Stomach (tissue), 19 donors: ENCODE data around the gene ANKRD62. TPM values are rescaled to one million over a fixed set of nuclear protein-coding genes. Genes with fewer than 3 reads are reported as not detected.

Experiments
- DNase-seq, 2 donors: peaks; one replicate each; pipeline versions ENCODE4 v3.0.0 to v3.0.0-alpha.2; 2013 to 2019
- H3K27ac ChIP-seq, 5 donors: fragments of 200-600 bp in 4 of 5; sonication (generic) in 4 of 5; one replicate each; pipeline ENCODE4 v1.5.1; 2013 to 2019; ENCODE audit warnings: mild to moderate bottlenecking in 1 of 5, moderate library complexity in 1 of 5
- H3K27me3 ChIP-seq, 3 donors: fragments of 200-600 bp; sonication (generic); one replicate each; pipeline ENCODE4 v1.5.1; 2017 to 2019; ENCODE audit warnings: mixed run types in 1 of 3
- H3K36me3 ChIP-seq, 4 donors: fragments of 200-600 bp; sonication (generic); 1 replicate in 3 of 4; 2 replicates in 1 of 4; pipeline ENCODE4 v1.5.1; 2016 to 2019
- H3K4me1 ChIP-seq, 4 donors: fragments of 200-600 bp; sonication (generic); one replicate each; pipeline ENCODE4 v1.5.1; 2016 to 2019
- H3K4me3 ChIP-seq, 4 donors: fragments of 200-600 bp; sonication (generic) in 3 of 4; one replicate each; pipeline ENCODE4 v1.5.1; 2016 to 2019; ENCODE audit warnings: mild to moderate bottlenecking in 1 of 4
- H3K9me3 ChIP-seq, 4 donors: fragments of 200-600 bp; sonication (generic); one replicate each; pipeline ENCODE4 v1.5.1; 2016 to 2019
- EP300 ChIP-seq: sonication (generic); formaldehyde crosslinking; IDR thresholded peaks from one replicate; pipeline ENCODE4 v1.6.1; 2017; ENCODE audit warnings: antibody characterized with exemption
- POLR2A ChIP-seq, 4 donors: fragments of 450-650 bp; IDR thresholded peaks; one replicate each; pipeline ENCODE4 v1.6.1; 2016; ENCODE audit warnings: antibody characterized with exemption in 4 of 4, control low read depth in 2 of 4, mild to moderate bottlenecking in 1 of 4, moderate library complexity in 1 of 4
- POLR2AphosphoS5 ChIP-seq, 3 donors: sonication (generic); formaldehyde crosslinking; IDR thresholded peaks; one replicate each; pipeline ENCODE4 v1.6.1; 2016; ENCODE audit warnings: antibody characterized with exemption in 3 of 3
- WGBS, 5 donors: extraction: QIAGEN DNeasy Blood & Tissue Kit in 3 of 5; methylation state at CpG; one replicate each; pipeline versions ENCODE4 v1.1.5 to v1.1.7; 2013 to 2018; 5-methylcytosine and 5-hydroxymethylcytosine counted together
- intact Hi-C: fragments of 100-400 bp; cut with DNase I; formaldehyde crosslinking; loops from one replicate; pipeline ENCODE4 v1.15.1; 2023; ENCODE audit warnings: low total_unique reads
- long read RNA-seq, 10 donors: transcript quantifications; one replicate each; lab custom pipeline, GENCODE V29; 2026
- polyA plus RNA-seq, 3 donors: library from polyadenylated mRNA; stranded (reverse); fragments of 200-250 nt; gene quantifications; one replicate each; pipeline ENCODE4 v1.2.3, GENCODE V29; 2013
- total RNA-seq, 5 donors: library from RNA; depleted of rRNA; stranded (reverse); fragments of >200 nt; gene quantifications; one replicate each; pipeline versions ENCODE4 v1.1.0 to v1.2.3, GENCODE V29; 2014 to 2016
- TF ChIP-seq, protein P1 (sequence below), 7 experiments: fragments of 450-650 bp in 4 of 7; fragments of 200-600 bp in 3 of 7; sonication (generic) in 3 of 7; IDR thresholded peaks; one replicate each; pipeline ENCODE4 v1.5.1; 2016 to 2019; ENCODE audit warnings: antibody characterized with exemption in 7 of 7, control low read depth in 2 of 7, mild to moderate bottlenecking in 1 of 7
- donor health status: healthy with polysubstance abuse.
- donor health status: Bipolar disorder and iron deficiency.
- donor health status: healthy.

ANKRD62 gene
- total RNA-seq (1 to 10 TPM in 1 of 5 donors, not detected in 4; 1.2 TPM), polyA plus RNA-seq (not detected)
- long read RNA-seq, donor 1 = 0 reads
- long read RNA-seq, donor 2 = 0 reads
- long read RNA-seq, donor 3 = 0 reads
- long read RNA-seq, donor 4 = 0 reads
- long read RNA-seq, donor 5 = 0 reads
- long read RNA-seq, donor 6 = 0 reads
- long read RNA-seq, donor 7 = 0 reads
- long read RNA-seq, donor 8 = 0 reads
- long read RNA-seq, donor 9 = 0 reads
- long read RNA-seq, donor 10 = 0 reads

DNA sequence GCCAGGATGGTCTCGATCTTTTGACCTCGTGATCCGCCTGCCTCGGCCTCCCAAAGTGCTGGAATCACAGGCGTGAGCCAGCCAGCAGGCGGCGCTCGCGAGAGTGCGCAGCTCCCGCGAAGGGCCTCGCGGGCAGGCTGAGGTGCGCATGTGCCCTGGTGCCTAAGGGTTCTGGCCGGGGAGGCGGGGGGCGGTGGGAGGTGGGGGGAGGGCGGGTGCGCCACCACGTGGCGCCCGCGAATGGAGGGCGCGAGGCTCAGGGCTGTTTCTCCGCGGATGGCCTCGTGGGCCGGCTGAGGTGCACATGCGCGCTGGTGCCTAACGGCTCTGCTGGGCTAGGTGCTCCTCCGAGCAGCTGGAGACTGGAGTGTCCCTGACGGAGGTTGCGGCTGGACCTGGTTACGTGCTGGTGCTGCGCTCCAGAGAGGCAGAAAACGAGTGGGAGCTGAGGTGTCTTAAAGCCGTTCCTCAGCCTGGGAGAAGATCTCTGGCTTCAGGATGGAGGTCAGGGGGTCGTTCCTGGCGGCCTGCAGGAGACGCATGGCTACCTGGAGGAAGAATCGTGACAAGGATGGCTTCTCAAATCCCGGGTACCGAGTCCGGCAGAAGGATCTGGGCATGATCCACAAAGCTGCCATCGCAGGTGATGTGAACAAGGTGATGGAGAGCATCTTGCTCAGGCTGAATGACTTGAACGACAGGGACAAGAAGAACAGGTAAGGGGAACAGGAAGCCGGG is at the start of gene ANKRD62:
Gene ANKRD62, plus strand, starts transcription at position 324 of the 738 bp plus-strand sequence. Its CDS starts 175 bp downstream, at position 499.
- no peaks in the 10 kb centered on the region for H3K36me3 ChIP-seq
- intact Hi-C loops = no loop called here
- TF ChIP-seq POLR2A (IDR thresholded peaks at IDR 0.05) = no peak
- no peak for TF ChIP-seq POLR2AphosphoS5 (IDR thresholded peaks at IDR 0.05)
- TF ChIP-seq, protein P1, sequence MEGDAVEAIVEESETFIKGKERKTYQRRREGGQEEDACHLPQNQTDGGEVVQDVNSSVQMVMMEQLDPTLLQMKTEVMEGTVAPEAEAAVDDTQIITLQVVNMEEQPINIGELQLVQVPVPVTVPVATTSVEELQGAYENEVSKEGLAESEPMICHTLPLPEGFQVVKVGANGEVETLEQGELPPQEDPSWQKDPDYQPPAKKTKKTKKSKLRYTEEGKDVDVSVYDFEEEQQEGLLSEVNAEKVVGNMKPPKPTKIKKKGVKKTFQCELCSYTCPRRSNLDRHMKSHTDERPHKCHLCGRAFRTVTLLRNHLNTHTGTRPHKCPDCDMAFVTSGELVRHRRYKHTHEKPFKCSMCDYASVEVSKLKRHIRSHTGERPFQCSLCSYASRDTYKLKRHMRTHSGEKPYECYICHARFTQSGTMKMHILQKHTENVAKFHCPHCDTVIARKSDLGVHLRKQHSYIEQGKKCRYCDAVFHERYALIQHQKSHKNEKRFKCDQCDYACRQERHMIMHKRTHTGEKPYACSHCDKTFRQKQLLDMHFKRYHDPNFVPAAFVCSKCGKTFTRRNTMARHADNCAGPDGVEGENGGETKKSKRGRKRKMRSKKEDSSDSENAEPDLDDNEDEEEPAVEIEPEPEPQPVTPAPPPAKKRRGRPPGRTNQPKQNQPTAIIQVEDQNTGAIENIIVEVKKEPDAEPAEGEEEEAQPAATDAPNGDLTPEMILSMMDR (IDR thresholded peaks at IDR 0.05) = no peak
- TF ChIP-seq EP300 = no peak
- H3K9me3 ChIP-seq = peaks cover 0 to 4% (median 0%) of the 10 kb centered on the region in 4 donors
- H3K4me3 ChIP-seq = no peak within 1 kb of the TSS
- no peaks in the 10 kb centered on the region for H3K4me1 ChIP-seq
- 92 to 96% (median 95%) methylated on average over 41 to 50 of the region's 50 CpGs for WGBS, 5 donors
- no peak within 1 kb of the TSS for H3K27ac ChIP-seq
- peak in 1 of 2 donors; percentile 1 for DNase-seq
- peaks cover 0 to 3% (median 0%) of the 10 kb centered on the region in 3 donors for H3K27me3 ChIP-seq

DNA sequence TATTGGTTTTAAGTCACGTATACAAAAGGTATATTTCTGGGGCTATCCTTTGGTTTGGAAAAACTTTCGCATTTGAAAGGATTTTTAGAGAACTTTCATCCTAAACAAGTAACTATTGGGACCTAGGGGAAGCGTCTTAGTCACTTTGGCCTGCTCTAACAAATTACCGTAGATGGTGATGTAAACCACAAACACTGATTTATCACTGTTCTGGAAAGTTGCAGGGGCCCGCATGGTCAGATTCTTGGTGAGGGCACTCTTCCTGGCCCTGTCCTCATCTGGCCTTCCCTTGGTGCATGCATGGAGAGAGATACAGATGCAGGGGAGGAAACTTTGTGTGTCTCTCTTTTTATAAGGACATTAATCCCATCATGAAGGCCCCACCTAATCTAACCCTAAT is 49.1 kb upstream of the ANKRD62 start:
- H3K9me3 ChIP-seq = no peaks in the 10 kb centered on the region
- TF ChIP-seq POLR2AphosphoS5 (IDR thresholded peaks at IDR 0.05) (no peak), POLR2A (IDR thresholded peaks at IDR 0.05) (no peak), EP300 (no peak)
- TF ChIP-seq, protein P1 (IDR thresholded peaks at IDR 0.05) = no peak
- H3K27me3 ChIP-seq = no peaks in the 10 kb centered on the region
- WGBS, 5 donors = 71 to 87% (median 76%) methylated on average over 5 of the region's 5 CpGs
- no peaks in the 10 kb centered on the region for H3K36me3 ChIP-seq
- intact Hi-C loops = loop anchor here (5.0 kb wide), 1 partner anchor 307 kb away; no protein-coding TSS in a partner anchor
- no peaks in the 10 kb centered on the region for H3K4me1 ChIP-seq
- H3K4me3 ChIP-seq = no peak overlapping the region
- no peak for DNase-seq
- no peak overlapping the region for H3K27ac ChIP-seq

DNA sequence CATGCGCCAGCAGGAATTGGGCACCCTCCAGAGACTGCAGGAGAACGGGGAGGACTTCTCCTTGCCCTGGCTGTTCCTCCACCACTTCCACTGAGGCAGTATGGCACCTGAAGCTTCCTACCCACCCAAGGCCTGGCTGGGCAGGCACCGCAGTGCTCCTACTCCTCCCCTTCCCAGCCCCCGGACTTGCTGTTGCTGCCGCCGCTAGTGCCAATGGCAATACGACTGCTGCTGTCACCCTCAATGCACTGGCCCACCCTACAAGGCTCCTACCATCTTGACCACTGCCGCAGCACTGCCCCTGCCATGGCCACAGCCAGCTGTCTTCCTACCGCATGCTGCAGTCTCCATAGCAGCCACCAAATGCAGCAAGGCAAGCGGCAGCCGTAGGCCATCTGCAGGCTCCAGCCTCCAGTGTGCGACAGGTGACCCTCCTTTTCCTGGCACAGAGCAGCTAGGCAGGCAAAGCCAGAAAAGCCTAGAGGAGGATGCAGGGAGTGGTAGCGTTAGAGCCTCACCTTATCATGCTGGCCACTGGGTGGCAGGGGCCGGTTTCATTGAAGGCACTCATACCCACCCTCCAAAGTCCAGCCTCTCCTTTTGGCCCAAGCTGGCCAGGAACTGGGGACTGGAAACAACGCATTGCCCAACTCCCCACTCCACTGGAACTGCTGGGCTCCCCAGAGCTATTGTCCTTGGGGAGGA is 47.4 kb upstream of the ANKRD62 start:
- H3K27ac ChIP-seq = no peak overlapping the region
- DNase-seq = no peak
- no peaks in the 10 kb centered on the region for H3K36me3 ChIP-seq
- H3K4me3 ChIP-seq = no peak overlapping the region
- TF ChIP-seq, protein P1 (IDR thresholded peaks at IDR 0.05) = no peak
- no peak for TF ChIP-seq POLR2A (IDR thresholded peaks at IDR 0.05)
- no peak for TF ChIP-seq POLR2AphosphoS5 (IDR thresholded peaks at IDR 0.05)
- no peak for TF ChIP-seq EP300
- WGBS, 5 donors = 63 to 92% (median 83%) methylated on average over 7 to 15 of the region's 15 CpGs
- intact Hi-C loops = no loop called here
- no peaks in the 10 kb centered on the region for H3K4me1 ChIP-seq
- no peaks in the 10 kb centered on the region for H3K27me3 ChIP-seq
- no peaks in the 10 kb centered on the region for H3K9me3 ChIP-seq

DNA sequence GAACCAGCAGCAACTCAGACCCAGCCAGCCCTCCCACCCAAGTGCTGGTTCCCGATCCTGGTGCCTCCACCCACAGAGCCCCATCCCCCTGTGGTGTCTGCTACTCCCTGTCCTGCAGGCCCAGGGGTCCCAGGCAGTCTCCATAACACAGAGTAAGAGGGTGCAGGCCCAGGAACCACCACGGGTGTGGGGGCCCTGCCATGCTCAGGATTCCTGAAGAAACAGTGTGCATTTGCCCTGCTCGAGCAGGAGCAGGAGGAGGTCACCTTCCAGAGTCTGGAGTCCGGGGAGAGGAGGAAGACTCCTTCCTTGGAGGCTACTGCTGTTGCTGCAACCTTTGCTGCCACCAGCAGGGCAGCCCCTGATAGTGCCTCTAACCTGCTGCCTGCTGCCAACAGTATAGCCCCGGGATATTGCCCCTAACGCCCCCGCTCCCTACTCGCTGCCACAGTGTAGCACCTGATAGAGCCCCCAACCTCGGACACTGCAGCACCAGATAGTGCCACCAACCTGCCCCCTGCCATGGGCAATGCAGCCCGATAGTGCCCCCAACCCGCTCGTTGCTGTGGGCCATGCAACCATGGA is 46.8 kb upstream of the ANKRD62 start:
- H3K4me1 ChIP-seq = no peaks in the 10 kb centered on the region
- intact Hi-C loops = no loop called here
- no peak overlapping the region for H3K27ac ChIP-seq
- 76 to 86% (median 82%) methylated on average over 8 to 12 of the region's 12 CpGs for WGBS, 5 donors
- no peak overlapping the region for H3K4me3 ChIP-seq
- no peak for DNase-seq
- TF ChIP-seq, protein P1 (IDR thresholded peaks at IDR 0.05) = no peak
- no peak for TF ChIP-seq POLR2AphosphoS5 (IDR thresholded peaks at IDR 0.05)
- no peak for TF ChIP-seq EP300
- TF ChIP-seq POLR2A (IDR thresholded peaks at IDR 0.05) = no peak
- H3K9me3 ChIP-seq = no peaks in the 10 kb centered on the region
- H3K36me3 ChIP-seq = no peaks in the 10 kb centered on the region
- no peaks in the 10 kb centered on the region for H3K27me3 ChIP-seq
